K562 (cell line): Measurements from ENCODE around the gene PDK1. TPM values are rescaled to one million over a fixed set of nuclear protein-coding genes. Genes with fewer than 3 reads are reported as not detected.

Experiments used
- CAMTA2 ChIP-seq: fragments of 250-450 bp; sonication (Bioruptor Pico); conservative IDR thresholded peaks from 2 replicates; pipeline ENCODE4 v1.5.1; 2022
- CTCF ChIP-seq, 3 experiments: IDR thresholded peaks in 2 of 3; conservative IDR thresholded peaks in 1 of 3; 2 replicates each; pipeline ENCODE4 v1.5.1; 2011 to 2012; ENCODE audit warnings: low read length in 3 of 3, mild to moderate bottlenecking in 3 of 3, control low read depth in 2 of 3, improper control_type of control experiment in 1 of 3, inconsistent platforms in 1 of 3, low read depth in 1 of 3, mixed read lengths in 1 of 3, moderate library complexity in 1 of 3; ENCODE audit not compliant: insufficient read depth in 2 of 3
- FOXO4 ChIP-seq: fragments of 450-650 bp; formaldehyde crosslinking; IDR thresholded peaks from 2 replicates; pipeline ENCODE4 v1.4.0; 2020; ENCODE audit warnings: mild to moderate bottlenecking, moderate library complexity
- JUN ChIP-seq, 2 experiments: sonication (generic) in 1 of 2; formaldehyde crosslinking in 1 of 2; IDR thresholded peaks; 2 replicates each; pipeline versions ENCODE4 v1.6.1 to v1.8.0; 2012 to 2022; ENCODE audit warnings: borderline replicate concordance in 2 of 2, mild to moderate bottlenecking in 2 of 2, improper control_type of control experiment in 1 of 2, low read depth in 1 of 2, low read length in 1 of 2, missing genetic modification reagents in 1 of 2
- REST ChIP-seq, 2 experiments: fragments of 450-650 bp; formaldehyde crosslinking in 1 of 2; IDR thresholded peaks; 2 replicates each; pipeline versions ENCODE4 v1.4.0 to v1.6.1; 2014 to 2020; ENCODE audit warnings: mild to moderate bottlenecking in 2 of 2, borderline replicate concordance in 1 of 2, low read depth in 1 of 2
- THAP7 ChIP-seq: fragments of 250-450 bp; sonication (Bioruptor Pico); IDR thresholded peaks from 2 replicates; pipeline ENCODE4 v1.5.0; 2021
- TSC22D4 ChIP-seq: fragments of 450-650 bp; IDR thresholded peaks from 2 replicates; pipeline ENCODE4 v1.6.1; 2016; ENCODE audit warnings: missing genetic modification characterization, missing biosample characterization, control low read depth
- USF2 ChIP-seq: sonication (generic); formaldehyde crosslinking; IDR thresholded peaks from 2 replicates; pipeline ENCODE4 v1.5.0; 2020; ENCODE audit warnings: missing genetic modification reagents
- ZNF165 ChIP-seq: fragments of 250-450 bp; sonication (Bioruptor Pico); IDR thresholded peaks from 2 replicates; pipeline ENCODE4 v1.4.0; 2020; ENCODE audit warnings: borderline replicate concordance
- polyA plus RNA-seq, 8 experiments: library from polyadenylated mRNA; depleted of rRNA in 4 of 8; stranded (reverse) in 5 of 8; unstranded in 3 of 8; fragments of >200 nt; fragmentation: Nextera tagmentation in 2 of 8; fragmentation: Illumina TruSeq in 1 of 8; extraction: Ambion mirVana in 2 of 8; extraction: Trizol in 1 of 8; gene quantifications; 2 replicates each; pipeline versions ENCODE4 v1.2.1 to v1.2.3, GENCODE V29; 2011 to 2014; ENCODE audit warnings: inconsistent platforms in 1 of 8, missing spikeins in 1 of 8
- total RNA-seq, 7 experiments: library from RNA; depleted of rRNA in 6 of 7; stranded (reverse); fragments of >200 nt in 6 of 7; fragmentation: Illumina TruSeq in 2 of 7; extraction: Trizol in 2 of 7; gene quantifications; 2 replicates each; pipeline versions ENCODE4 v1.2.1 to v1.2.3, GENCODE V29; 2011 to 2021; ENCODE audit warnings: low replicate concordance in 1 of 7

PDK1 gene
- total and polyA plus RNA-seq, 9 of the 15 experiments (the other 6 are each of a cell fraction or from before 2014, with no cell fraction given), result 3.5 to 176 (median 13.9) TPM

GRCh38 chr2:172556284-172557033 is 569 bp downstream of the PDK1 start (continued):
- TF ChIP-seq CTCF (IDR thresholded peaks at IDR 0.05 in 2 of 3, conservative IDR thresholded peaks at IDR 0.05 in 1 of 3; ENCODE audit: insufficient read depth in 2 of 3, low read depth in 1 of 3, low read length in 3 of 3) (no peak), FOXO4 (0 out of 2 replicates have a peak, but pooled peaks have one; percentile 68), ZNF165 (CRISPR knock-in tag) (0 out of 2 replicates have a peak, but pooled peaks have one; percentile 73), CAMTA2 (no peak), TSC22D4 (tag) (no peak), THAP7 (CRISPR knock-in tag) (0 out of 2 replicates have a peak, but pooled peaks have one; percentile 66), REST (IDR thresholded peaks at IDR 0.05; ENCODE audit: borderline replicate concordance) (peak; percentile 45; the same call in 1 of the 2 replicates), REST (CRISPR knock-in tag; IDR thresholded peaks at IDR 0.05; ENCODE audit: low read depth) (0 out of 2 replicates have a peak, but pooled peaks have one; percentile 77), JUN (IDR thresholded peaks at IDR 0.05; ENCODE audit: borderline replicate concordance, low read depth, low read length) (no peak), JUN (CRISPR knock-in tag; IDR thresholded peaks at IDR 0.05; ENCODE audit: borderline replicate concordance) (0 out of 2 replicates have a peak, but pooled peaks have one; percentile 74), USF2 (0 out of 2 replicates have a peak, but pooled peaks have one; percentile 22)
